Kidney epithelial cell (primary cell): ENCODE data around the gene STOM. TPM values are rescaled to one million over a fixed set of nuclear protein-coding genes. Genes with fewer than 3 reads are reported as not detected.

Experiments used
- DNase-seq: peaks from one replicate; pipeline ENCODE4 v3.0.0-alpha.2; 2010; ENCODE audit warnings: low read depth
- H3K27me3 ChIP-seq: 2 replicates; pipeline ENCODE4 v1.6.0; 2011; ENCODE audit warnings: low read length; ENCODE audit not compliant: control insufficient read depth, insufficient read depth
- H3K36me3 ChIP-seq: 2 replicates; pipeline ENCODE4 v1.5.1; 2011; ENCODE audit warnings: low read length; ENCODE audit not compliant: control insufficient read depth, insufficient read depth
- H3K4me3 ChIP-seq: 2 replicates; pipeline ENCODE4 v1.5.1; 2011; ENCODE audit warnings: low read depth, mild to moderate bottlenecking, control low read depth, low read length
- CTCF ChIP-seq: IDR thresholded peaks from 2 replicates; pipeline ENCODE4 v1.5.1; 2011; ENCODE audit warnings: mild to moderate bottlenecking, moderate library complexity, low read length, control low read depth, inconsistent platforms; ENCODE audit not compliant: insufficient read depth, poor library complexity, severe bottlenecking
- total RNA-seq: library from RNA; depleted of rRNA; stranded (reverse); fragments of >200 nt; gene quantifications from 2 replicates; pipeline ENCODE4 v1.2.3, GENCODE V29; 2015

Gene STOM
- total RNA-seq, 1 donor from 2014 or later: 16.8 TPM

GRCh38 chr9:121303456-121304451 is 66.3 kb downstream of the STOM start:
- peaks cover 3% of the 10 kb centered on the region for H3K36me3 ChIP-seq
- TF ChIP-seq CTCF: no peak
- no peak overlapping the region for H3K4me3 ChIP-seq
- H3K27me3 ChIP-seq: no peaks in the 10 kb centered on the region
- DNase-seq: no peak

GRCh38 chr9:121302786-121303185 is 67.3 kb downstream of the STOM start:
- no peak for DNase-seq
- H3K4me3 ChIP-seq: no peak overlapping the region
- TF ChIP-seq CTCF: no peak
- no peaks in the 10 kb centered on the region for H3K27me3 ChIP-seq
- peaks cover 3% of the 10 kb centered on the region for H3K36me3 ChIP-seq

- TF ChIP-seq CTCF: no peak
- H3K36me3 ChIP-seq: peaks cover 3% of the 10 kb centered on the region
- no peak overlapping the region for H3K4me3 ChIP-seq
- no peak for DNase-seq
- no peaks in the 10 kb centered on the region for H3K27me3 ChIP-seq
Observed at GRCh38 chr9:121302341-121302740, 67.7 kb downstream of the STOM start.

- TF ChIP-seq CTCF: no peak
- H3K4me3 ChIP-seq: no peak overlapping the region
- H3K27me3 ChIP-seq: no peaks in the 10 kb centered on the region
- H3K36me3 ChIP-seq: peaks cover 3% of the 10 kb centered on the region
- no peak for DNase-seq
Observed at GRCh38 chr9:121301881-121302286, 68.2 kb downstream of the STOM start.

GRCh38 chr9:121300283-121301119 is 69.5 kb downstream of the STOM start:
- peak overlapping the region; percentile 21 for H3K4me3 ChIP-seq
- peaks cover 3% of the 10 kb centered on the region for H3K36me3 ChIP-seq
- H3K27me3 ChIP-seq: no peaks in the 10 kb centered on the region
- no peak for TF ChIP-seq CTCF
- no peak for DNase-seq
